NCI-H446 (cell line): ENCODE data around the gene TTLL4.
A peak's percentile ranks its signal among the peaks of the same experiment; 100 is the strongest.

ENCODE experiments used
- DNase-seq, 2 experiments: peaks; one replicate each; lab custom pipeline; 2025; lab: John Stamatoyannopoulos, UW

The TTLL4 gene, protein sequence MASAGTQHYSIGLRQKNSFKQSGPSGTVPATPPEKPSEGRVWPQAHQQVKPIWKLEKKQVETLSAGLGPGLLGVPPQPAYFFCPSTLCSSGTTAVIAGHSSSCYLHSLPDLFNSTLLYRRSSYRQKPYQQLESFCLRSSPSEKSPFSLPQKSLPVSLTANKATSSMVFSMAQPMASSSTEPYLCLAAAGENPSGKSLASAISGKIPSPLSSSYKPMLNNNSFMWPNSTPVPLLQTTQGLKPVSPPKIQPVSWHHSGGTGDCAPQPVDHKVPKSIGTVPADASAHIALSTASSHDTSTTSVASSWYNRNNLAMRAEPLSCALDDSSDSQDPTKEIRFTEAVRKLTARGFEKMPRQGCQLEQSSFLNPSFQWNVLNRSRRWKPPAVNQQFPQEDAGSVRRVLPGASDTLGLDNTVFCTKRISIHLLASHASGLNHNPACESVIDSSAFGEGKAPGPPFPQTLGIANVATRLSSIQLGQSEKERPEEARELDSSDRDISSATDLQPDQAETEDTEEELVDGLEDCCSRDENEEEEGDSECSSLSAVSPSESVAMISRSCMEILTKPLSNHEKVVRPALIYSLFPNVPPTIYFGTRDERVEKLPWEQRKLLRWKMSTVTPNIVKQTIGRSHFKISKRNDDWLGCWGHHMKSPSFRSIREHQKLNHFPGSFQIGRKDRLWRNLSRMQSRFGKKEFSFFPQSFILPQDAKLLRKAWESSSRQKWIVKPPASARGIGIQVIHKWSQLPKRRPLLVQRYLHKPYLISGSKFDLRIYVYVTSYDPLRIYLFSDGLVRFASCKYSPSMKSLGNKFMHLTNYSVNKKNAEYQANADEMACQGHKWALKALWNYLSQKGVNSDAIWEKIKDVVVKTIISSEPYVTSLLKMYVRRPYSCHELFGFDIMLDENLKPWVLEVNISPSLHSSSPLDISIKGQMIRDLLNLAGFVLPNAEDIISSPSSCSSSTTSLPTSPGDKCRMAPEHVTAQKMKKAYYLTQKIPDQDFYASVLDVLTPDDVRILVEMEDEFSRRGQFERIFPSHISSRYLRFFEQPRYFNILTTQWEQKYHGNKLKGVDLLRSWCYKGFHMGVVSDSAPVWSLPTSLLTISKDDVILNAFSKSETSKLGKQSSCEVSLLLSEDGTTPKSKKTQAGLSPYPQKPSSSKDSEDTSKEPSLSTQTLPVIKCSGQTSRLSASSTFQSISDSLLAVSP

DNA sequence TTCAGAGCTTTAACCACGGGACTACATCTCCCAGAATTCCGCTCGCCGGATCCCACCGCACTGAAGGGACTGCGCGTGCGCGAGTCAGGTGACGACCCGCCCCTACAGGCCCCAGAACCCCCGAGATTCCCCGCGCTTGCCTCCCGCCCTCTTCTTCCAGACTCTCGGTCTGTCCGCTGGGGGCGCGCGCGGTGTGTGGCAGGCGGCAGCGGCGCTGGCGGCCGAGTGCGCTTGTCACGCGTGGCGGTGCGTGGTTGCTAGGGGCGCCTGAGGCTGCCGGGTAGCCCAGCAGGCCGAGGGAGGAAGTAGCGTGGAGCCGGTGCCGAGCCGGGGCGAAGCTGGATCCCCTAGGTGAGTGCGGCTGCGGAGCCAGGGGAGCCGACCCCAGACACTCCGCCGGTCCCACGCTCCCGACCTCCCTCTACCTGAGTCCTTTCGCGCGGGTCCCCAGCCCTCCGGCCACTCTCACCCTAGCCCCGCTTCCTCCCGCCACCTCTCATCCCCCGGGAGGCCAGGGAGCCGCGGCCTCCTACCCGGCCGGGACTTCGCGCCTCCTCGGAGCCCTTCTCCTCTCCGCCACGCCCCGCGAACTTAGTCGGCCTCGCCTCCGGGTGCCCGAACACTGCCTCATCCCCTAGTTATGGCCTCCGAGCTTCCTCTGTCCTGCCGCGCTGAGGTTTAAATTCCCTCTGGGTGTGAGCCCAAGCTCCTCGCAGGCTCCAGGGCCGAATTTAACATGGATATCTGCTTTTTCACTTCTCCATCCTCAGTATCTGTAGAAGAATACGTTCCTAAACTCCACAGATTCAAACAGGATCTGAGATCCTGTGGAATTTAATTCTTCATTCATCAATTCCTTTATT is at the start of gene TTLL4:
TTLL4 (plus strand) TSS at position 149 of the 863 bp plus-strand sequence. CDS start 26,842 bp downstream, outside the sequence.
- DNase-seq = peak; percentile 90 to 97

DNA sequence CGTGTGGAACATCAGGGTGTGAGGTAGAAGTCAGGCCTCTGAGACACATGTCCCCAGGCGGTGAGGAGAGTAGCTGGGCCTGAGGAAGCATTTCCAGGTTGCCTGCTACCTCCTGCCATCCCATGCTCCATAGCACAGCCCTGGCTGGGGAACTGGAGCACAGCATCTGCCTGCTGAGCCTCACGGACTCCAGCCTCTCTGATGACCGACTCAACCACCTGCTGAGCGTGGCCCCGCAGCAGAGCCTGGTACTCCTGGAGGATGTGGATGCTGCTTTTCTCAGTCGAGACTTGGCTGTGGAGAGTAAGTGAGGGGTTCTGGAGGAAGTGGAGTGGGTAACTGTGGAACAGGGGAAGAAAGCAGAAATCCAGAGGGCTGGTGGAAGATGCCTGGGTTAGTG is 48.3 kb upstream of the TTLL4 start:
- DNase-seq = no peak

DNA sequence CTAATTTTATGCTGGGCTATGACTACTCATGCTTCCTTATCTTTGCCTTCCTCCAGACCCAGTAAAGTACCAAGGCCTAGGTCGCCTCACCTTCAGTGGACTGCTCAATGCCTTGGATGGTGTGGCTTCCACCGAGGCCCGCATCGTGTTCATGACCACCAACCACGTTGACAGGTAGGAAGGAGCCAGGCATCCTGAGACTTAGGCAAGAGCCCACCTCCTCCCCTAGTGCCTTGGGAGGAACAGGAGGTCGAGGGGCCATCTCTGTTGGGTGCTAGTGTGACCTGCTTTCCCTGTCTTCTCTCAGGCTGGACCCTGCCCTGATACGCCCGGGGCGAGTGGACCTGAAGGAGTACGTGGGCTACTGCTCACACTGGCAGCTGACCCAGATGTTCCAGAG is 47.8 kb upstream of the TTLL4 start:
- DNase-seq = no peak

DNA sequence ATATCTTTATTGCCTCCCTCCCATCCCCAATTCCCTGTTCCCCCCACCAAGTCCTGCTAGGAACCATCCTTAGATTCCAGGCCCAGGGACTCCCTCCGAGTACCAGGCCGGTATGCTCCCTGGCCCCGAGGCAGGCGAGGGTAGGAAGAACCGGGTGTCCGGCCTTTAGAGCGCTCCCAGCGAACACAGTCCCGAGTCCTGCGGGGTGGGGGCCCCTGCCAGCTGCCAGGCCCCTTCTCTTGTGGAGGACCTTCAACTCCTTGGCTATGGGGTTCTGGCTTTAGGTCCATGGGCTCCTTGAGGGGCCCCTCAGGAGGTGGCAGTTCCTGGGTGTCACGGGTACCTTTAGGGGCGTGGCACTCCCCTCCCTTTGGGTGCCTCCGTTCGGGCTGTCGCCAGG is 46.7 kb upstream of the TTLL4 start:
- no peak for DNase-seq

DNA sequence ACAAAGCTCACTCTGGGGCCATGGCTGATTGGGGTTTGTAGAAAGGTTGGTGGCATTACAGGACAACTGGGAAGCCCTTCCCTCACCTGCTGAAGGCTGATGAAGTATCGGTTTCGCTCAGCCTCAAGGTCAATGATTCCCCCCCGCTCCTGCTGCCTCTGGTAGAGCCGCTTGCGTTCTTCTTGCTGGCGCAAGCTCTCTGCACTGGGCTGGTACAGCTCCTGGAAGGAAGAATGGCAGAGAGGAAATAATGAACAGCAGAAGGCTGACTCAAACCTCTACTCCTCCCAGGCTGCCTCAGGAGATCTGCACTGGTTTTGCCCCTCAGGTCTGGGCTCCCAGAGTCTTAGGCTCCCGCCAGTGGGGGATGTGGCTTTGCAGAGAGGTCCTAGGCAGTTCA is 46.0 kb upstream of the TTLL4 start:
- DNase-seq = no peak

DNA sequence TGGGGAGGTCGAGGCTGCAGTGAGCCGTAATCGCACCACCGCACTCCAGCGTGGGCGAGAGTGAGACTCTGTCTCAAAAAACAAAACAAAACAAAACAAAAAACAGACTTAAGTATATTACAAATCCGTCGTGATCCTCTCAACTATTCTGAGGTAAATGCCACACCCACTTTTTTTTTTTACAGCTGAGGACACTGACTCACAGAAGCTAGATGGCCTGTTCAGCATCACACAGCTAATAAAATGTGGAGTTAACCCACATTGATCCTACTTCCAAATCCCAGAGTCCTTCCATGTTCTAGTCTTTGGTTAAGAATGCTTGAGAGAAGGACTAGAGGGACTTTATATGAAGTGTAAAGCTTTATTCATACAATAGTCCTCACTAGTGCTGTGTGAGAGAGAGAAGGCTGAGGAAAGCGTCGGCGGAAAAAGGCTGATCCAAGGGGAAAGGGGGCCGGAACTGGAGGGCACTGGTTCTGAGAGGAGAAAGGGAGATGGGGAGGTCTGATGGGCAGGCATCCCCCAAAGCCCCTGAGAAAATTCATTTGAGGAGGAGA is 39.5 kb upstream of the TTLL4 start:
- no peak for DNase-seq

DNA sequence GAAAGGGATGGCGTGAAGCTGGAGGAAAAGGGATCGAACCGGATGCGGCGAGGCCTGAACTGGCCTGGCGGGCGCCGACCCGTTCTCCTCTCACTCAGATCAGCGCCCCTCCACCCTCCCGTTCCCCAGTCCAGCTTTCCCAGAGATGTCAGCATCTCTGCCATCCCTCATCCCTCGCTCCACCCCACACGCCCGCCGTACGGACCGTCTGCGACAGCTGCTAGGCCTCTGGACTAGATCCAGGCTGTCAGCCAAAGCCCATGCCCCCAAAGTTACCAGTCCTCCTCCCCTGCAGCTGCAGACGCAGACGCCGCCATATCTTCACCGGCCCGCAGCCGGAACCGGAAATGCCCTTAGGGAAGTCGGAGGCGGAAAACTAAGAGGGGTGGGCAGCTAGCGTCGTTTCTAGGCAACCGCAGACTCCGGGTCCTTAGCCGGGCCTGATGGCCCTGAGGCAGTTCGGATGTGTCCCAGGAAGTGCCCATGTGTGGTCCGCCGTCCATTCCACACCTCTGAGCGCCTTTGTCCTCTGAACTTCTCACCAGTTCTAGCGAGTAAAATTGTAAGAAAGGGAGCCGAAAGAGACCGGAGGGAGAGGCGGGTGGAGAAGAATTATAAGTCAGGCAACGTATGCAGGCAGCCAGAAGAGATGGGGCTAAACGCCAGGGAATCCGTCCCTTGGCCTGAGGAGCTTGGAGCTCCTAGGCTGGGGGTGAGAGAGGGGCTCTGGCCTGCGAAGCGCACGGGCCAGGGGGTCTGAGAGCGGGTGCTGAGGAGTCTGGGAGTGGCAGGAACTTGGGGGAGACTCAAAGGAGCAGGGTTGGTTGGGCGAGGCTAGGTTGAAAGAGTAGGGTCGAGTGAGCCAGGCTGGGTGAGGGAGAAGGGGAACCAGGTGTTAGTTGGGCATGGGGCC is 38.7 kb upstream of the TTLL4 start, which contains the start of the genes RNF25 and STK36:
RNF25 (minus strand) TSS at position 349 of the 913 bp plus-strand sequence; CDS start at position 317, 32 bp downstream.
STK36 (plus strand) TSS at position 433 of the 913 bp plus-strand sequence. CDS start 744 bp downstream, outside the sequence.
- peak; percentile 78 to 85 for DNase-seq

DNA sequence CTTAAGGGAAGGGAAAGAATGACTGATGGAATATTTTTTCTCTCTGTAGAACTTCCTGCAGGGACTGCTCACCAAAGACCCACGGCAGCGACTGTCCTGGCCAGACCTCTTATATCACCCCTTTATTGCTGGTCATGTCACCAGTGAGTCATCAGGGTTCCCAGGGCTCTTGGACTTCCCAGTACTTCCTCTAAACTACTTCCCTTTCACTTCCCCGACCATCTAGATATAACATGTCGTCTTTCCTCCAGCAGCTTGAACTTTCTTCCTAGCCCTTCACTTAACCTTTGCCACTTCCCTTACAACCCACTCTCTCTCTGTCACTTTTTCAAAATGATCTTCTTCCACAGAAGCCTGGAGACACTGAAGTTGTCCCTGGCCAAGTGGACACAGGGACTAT is 31.5 kb upstream of the TTLL4 start:
- DNase-seq = no peak

DNA sequence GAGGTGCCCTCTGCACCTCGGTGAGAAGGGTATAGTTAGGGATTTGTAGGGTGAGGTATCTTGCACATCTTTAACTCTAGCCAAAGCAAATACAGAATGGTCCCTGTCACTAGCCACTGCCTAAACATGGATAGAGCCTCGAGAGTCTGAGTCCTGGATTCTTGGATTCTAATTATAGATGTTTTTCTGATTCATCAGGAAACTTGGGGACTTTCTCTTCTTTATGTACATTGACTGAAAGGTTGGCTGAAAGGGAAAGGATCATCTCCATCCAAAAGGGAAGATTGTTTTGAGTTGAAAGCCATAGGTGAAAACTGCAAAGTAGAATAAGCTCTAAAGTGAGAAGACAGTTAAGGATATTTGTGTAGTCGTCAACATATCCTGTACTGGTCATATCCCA is 30.6 kb upstream of the TTLL4 start:
- no peak for DNase-seq

DNA sequence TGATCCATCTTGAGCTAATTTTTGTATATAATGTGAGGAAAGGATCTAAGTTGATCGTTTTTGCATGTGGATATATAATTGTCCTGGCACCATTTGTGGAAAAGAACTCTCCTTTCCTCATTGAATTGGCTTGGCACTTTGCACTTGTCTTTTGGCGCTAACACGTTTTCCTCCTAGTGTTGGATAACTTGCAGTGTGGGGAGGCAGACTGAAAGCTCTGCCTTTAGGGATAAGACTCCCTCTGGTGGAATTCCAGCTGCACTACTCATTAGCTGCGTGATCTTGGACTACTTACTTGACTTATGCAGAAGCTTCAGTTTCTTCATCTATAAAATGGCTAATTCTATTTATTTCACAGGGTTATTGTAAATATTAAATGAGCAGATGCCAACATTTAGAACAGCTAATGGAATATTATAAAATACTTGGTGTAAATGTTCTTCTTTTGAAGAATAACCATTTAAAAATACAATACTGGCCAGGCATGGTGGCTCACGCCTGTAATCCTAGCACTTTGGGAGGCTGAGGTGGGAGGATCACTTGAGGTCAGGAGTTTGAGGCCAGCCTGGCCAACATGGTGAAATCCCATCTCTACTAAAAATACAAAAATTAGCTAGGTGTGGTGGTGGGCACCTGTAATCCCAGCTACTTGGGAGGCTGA is 23.1 kb upstream of the TTLL4 start:
- peak; percentile 42 to 80 for DNase-seq

DNA sequence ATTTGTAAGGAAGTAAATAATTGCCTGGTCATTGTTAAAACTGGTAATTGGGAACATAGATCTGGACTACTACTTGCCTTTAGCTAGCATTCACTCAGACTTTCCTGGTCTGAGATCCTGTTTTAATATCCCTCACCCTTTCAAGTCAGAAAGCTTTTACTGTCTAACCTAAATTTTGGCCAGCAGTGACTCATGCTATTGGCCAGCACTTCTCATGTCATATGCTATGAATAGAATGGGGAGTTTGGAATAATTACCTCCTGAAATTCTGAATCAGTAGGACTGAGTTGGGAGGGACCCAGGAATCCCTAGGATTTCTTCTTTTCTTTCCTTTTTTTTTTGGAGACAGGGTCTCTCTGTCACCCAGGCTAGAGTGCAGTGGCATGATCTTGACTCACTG is 19.4 kb upstream of the TTLL4 start:
- DNase-seq = no peak

DNA sequence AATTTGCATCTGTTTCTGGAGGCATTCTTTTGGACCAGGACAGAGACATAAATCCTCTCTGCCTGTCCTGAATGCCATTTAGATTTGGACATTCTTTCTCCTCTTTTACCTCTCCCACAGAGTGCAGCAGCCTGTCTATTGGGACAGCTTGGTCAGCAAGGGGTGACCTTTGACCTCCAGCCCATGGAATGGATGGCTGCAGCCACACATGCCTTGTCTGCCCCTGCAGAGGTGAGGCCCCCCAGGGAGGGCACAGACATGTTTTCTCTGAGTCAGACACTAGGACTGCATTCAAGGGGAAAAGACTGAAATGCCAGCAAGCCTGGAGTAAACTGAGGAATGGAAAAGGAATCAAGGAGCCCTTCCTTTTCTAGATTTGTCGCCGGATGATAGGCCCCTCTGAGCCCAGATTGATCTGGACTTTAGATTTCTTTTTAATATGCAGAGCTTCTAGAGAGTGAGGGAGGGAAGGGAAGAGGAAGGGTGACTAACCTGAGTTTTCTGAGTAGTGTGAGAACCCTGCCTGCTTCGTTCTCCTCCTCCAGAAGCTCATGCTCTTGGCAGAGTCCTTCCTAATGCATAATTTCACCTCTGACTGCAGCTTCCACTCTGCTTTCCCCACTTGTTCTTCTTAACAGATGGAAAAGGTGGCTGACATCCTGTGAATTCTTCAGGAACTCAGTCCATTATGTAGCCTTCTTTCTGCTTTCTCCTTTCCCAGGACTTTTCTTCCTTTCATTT is 16.1 kb upstream of the TTLL4 start:
- DNase-seq = no peak

DNA sequence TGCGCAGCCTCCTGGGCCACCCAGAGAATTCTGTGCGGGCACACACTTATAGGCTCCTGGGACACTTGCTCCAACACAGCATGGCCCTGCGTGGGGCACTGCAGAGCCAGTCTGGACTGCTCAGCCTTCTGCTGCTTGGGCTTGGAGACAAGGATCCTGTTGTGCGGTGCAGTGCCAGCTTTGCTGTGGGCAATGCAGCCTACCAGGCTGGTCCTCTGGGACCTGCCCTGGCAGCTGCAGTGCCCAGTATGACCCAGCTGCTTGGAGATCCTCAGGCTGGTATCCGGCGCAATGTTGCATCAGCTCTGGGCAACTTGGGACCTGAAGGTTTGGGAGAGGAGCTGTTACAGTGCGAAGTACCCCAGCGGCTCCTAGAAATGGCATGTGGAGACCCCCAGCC is 11.8 kb upstream of the TTLL4 start:
- DNase-seq = no peak

DNA sequence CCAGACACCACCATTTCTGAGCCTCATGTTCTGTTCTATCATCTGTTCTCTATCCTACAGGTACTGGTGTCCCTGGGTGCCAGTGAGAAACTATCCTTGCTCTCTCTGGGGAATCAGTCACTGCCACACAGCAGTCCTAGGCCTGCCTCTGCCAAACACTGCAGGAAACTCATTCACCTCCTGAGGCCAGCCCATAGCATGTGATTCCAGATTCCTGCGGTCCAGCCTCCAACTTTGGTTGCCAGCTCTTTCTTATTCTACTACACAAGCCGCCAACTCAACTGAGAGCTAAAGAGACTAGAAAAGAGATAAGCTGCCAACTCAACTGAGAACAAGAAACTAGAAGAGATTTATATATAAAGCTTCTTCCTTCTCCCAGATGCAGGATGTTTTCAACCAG is 8.8 kb upstream of the TTLL4 start:
- no peak for DNase-seq

DNA sequence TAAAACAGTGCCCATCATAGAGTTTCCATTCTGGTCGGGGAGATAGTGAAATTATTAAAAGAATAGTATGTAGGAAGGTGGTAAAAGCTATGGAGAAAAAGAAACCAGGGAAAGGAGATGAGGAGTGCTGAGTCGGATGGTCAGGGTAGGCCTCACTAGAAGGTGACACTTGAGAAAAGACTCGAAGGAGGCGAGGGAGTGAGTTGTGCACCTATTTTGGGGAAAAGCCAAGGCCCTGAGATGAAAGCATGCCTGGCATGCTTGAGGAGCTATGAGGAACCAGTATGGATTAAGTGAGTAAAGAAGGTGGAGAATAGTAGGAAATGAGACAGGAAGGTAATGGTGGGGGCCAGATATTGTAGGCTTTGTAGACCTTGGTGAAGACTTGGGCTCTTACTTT is 7.3 kb upstream of the TTLL4 start:
- DNase-seq = no peak

DNA sequence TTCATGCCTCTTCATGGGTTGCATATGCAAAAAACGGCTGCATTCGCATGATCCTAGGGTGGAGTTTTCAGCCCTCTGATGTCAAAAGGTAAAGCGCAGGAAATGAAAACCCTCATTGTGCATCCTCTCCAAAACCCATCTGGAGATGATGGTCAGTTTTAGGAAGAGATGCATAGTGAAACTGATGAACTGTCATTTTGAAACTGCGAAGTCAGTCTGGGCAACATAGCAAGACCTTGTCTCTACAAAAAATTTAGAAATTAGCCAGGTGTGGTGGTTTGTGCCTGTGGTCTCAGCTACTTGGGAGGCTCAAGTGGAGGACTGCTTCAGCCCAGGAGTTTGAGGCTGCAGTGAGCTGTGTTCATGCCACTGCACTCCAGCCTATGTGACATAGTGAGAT is 2.5 kb upstream of the TTLL4 start:
- DNase-seq = no peak

DNA sequence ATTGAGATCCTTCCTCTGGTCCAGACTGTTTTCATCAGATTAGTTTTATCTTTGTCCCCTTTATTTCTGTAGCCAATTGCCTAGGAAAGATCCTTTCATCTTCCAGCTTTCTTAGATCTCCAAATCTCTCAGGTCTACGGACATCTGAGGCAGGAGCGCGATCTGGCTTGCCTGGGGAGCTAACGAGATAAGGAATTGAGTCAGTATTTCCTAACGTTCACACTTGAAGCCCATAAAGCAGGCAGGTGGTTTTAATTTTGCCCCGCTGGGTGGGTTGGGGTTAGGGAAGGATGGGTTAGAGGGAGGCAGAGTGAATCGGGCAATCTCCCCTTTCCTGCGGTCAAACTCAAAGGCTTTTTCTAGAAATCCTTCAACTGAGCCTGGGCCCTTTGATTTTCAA is 727 bp upstream of the TTLL4 start:
- DNase-seq = no peak

DNA sequence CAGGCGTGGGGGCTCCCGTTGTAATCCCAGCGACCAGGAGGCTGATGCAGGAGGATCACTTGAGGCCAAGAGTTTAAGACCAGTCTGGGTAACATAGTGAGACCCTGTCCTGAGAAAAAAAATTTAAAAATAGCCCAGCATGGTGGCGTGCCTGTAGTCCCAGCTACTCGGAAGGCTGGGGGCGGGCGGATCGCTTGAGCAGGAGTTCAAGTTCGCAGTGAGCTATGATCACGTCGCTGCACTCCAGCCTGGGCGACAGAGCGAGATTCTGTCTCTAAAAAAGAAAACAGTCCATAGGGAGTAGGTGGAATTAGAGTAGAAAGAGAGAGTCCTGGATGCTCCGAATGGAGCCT is 325 bp upstream of the TTLL4 start:
- no peak for DNase-seq

DNA sequence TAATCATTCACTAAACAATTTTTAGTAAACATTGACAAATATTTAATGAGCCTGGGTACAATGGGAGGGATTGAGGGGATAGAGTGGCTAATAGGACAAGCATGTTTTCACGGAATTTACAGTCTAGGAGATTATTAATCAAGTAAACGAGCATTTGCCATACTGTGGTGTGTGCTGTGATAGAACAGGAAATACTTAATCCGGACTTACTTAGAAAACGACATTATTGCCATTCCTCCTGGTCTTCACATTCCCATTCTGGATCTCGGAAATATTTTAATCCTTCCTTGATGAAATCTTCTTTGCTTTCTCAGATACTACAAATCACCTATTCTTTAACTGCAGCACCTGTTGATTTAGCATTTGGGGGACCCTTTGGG is 905 bp downstream of the TTLL4 start:
- DNase-seq = no peak
